Measurements from ENCODE around the gene TPM3. TPM values are rescaled to one million over a fixed set of nuclear protein-coding genes. Genes with fewer than 3 reads are reported as not detected.

The TPM3 gene
- total RNA-seq, 1 experiment from 2014 or later, result 545 TPM

GRCh38 chr1:154193821-154194220, 1.9 kb upstream of the TPM3 start:
- Histone ChIP-seq H3K27ac (ENCODE audit: low read length) (no peak overlapping the region), H3K9me3 (ENCODE audit: control insufficient read depth, insufficient read depth, low read depth, low read length) (no peaks in the 10 kb centered on the region), H3K36me3 (ENCODE audit: control insufficient read depth, insufficient read depth, low read length) (no peaks in the 10 kb centered on the region), H3K4me3 (ENCODE audit: low read depth in 2 of 2, low read length in 2 of 2) (no peak overlapping the region), H3K4me1 (ENCODE audit: control insufficient read depth, insufficient read depth, low read length) (no peaks in the 10 kb centered on the region), H3K27me3 (ENCODE audit: control insufficient read depth, insufficient read depth, low read length) (peaks cover 13% of the 10 kb centered on the region)
- CTCF ChIA-PET, result no interaction called here
- DNase-seq (ENCODE audit: low read depth, low spot score) (no peak), ATAC-seq (no peak)
- POLR2A ChIA-PET, result interaction anchor here (0.6 kb wide), 1 partner anchor 64 kb away, joined by 17 read pairs; no protein-coding TSS in a partner anchor
- no TSS peak for BruUV-seq (replicated peaks)
- TF ChIP-seq POLR2AphosphoS5 (IDR thresholded peaks at IDR 0.05; ENCODE audit: low read depth, low read length) (no peak), CTCF (IDR thresholded peaks at IDR 0.05) (no peak), SIN3A (IDR thresholded peaks at IDR 0.05; ENCODE audit: borderline replicate concordance, insufficient read depth, low read depth, low read length) (no peak), TCF7L2 (IDR thresholded peaks at IDR 0.05; ENCODE audit: low read depth, low read length) (no peak), REST (IDR thresholded peaks at IDR 0.05; ENCODE audit: insufficient read depth in 1 of 2, low read depth in 2 of 2, low read length in 1 of 2) (no peak)
- in situ Hi-C loops (cut with HindIII; ENCODE audit: low pct_unique_long_range_greater_than_20kb, low sequenced_read_pairs) (no loop called here), intact Hi-C loops (cut with micrococcal nuclease; ENCODE audit: unreplicated experiment) (loop anchor here (10.0 kb wide), 1 partner anchor 141 kb away; no protein-coding TSS in a partner anchor)

GRCh38 chr1:154192476-154192875, 576 bp upstream of the TPM3 start:
- ChIA-PET CTCF (no interaction called here), POLR2A (no interaction called here)
- H3K36me3 ChIP-seq (ENCODE audit: control insufficient read depth, insufficient read depth, low read length), result no peaks in the 10 kb centered on the region
- no peaks in the 10 kb centered on the region for H3K4me1 ChIP-seq (ENCODE audit: control insufficient read depth, insufficient read depth, low read length)
- intact Hi-C loops (cut with micrococcal nuclease; ENCODE audit: unreplicated experiment) (loop anchor here (10.0 kb wide), 1 partner anchor 142 kb away; no protein-coding TSS in a partner anchor), in situ Hi-C loops (cut with HindIII; ENCODE audit: low pct_unique_long_range_greater_than_20kb, low sequenced_read_pairs) (no loop called here)
- H3K9me3 ChIP-seq (ENCODE audit: control insufficient read depth, insufficient read depth, low read depth, low read length), result no peaks in the 10 kb centered on the region
- no peak overlapping the region for H3K4me3 ChIP-seq (ENCODE audit: low read depth in 2 of 2, low read length in 2 of 2)
- H3K27me3 ChIP-seq (ENCODE audit: control insufficient read depth, insufficient read depth, low read length), result peaks cover 13% of the 10 kb centered on the region
- ATAC-seq (no peak), DNase-seq (ENCODE audit: low read depth, low spot score) (no peak)
- no TSS peak for BruUV-seq (replicated peaks)
- no peak overlapping the region for H3K27ac ChIP-seq (ENCODE audit: low read length)
- no peak for TF ChIP-seq POLR2AphosphoS5 (IDR thresholded peaks at IDR 0.05; ENCODE audit: low read depth, low read length)
- TF ChIP-seq TCF7L2 (IDR thresholded peaks at IDR 0.05; ENCODE audit: low read depth, low read length), result no peak
- TF ChIP-seq REST (IDR thresholded peaks at IDR 0.05; ENCODE audit: insufficient read depth in 1 of 2, low read depth in 2 of 2, low read length in 1 of 2), result no peak
- no peak for TF ChIP-seq SIN3A (IDR thresholded peaks at IDR 0.05; ENCODE audit: borderline replicate concordance, insufficient read depth, low read depth, low read length)
- no peak for TF ChIP-seq CTCF (IDR thresholded peaks at IDR 0.05)
